ENCODE results near the gene SLC45A2.

- no peak for TF ChIP-seq TEAD4 (IDR thresholded peaks at IDR 0.05)
- TF ChIP-seq RAD21 (IDR thresholded peaks at IDR 0.05; ENCODE audit: low read depth), result no peak
- TF ChIP-seq, protein P1, sequence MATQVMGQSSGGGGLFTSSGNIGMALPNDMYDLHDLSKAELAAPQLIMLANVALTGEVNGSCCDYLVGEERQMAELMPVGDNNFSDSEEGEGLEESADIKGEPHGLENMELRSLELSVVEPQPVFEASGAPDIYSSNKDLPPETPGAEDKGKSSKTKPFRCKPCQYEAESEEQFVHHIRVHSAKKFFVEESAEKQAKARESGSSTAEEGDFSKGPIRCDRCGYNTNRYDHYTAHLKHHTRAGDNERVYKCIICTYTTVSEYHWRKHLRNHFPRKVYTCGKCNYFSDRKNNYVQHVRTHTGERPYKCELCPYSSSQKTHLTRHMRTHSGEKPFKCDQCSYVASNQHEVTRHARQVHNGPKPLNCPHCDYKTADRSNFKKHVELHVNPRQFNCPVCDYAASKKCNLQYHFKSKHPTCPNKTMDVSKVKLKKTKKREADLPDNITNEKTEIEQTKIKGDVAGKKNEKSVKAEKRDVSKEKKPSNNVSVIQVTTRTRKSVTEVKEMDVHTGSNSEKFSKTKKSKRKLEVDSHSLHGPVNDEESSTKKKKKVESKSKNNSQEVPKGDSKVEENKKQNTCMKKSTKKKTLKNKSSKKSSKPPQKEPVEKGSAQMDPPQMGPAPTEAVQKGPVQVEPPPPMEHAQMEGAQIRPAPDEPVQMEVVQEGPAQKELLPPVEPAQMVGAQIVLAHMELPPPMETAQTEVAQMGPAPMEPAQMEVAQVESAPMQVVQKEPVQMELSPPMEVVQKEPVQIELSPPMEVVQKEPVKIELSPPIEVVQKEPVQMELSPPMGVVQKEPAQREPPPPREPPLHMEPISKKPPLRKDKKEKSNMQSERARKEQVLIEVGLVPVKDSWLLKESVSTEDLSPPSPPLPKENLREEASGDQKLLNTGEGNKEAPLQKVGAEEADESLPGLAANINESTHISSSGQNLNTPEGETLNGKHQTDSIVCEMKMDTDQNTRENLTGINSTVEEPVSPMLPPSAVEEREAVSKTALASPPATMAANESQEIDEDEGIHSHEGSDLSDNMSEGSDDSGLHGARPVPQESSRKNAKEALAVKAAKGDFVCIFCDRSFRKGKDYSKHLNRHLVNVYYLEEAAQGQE (IDR thresholded peaks at IDR 0.05; ENCODE audit: low read depth), result no peak
- no peak for TF ChIP-seq EP300 (IDR thresholded peaks at IDR 0.05; ENCODE audit: borderline replicate concordance)
- TF ChIP-seq NFIC (IDR thresholded peaks at IDR 0.05), result no peak
- no peak for TF ChIP-seq TAF1 (IDR thresholded peaks at IDR 0.05; ENCODE audit: low read depth)
- no peak for TF ChIP-seq FOXM1 (IDR thresholded peaks at IDR 0.05; ENCODE audit: borderline replicate concordance, low read depth)
- no peak for TF ChIP-seq CEBPB (IDR thresholded peaks at IDR 0.05)
- TF ChIP-seq CREB1 (IDR thresholded peaks at IDR 0.05; ENCODE audit: low read depth), result no peak
Observed at GRCh38 chr5:33925278-33925677, 59.2 kb downstream of the SLC45A2 start.
